ENCODE data around the gene DUSP28. TPM values are rescaled to one million over a fixed set of nuclear protein-coding genes. Genes with fewer than 3 reads are reported as not detected.

The DUSP28 gene
- total RNA-seq, 4 donors from 2014 or later: 5.5 to 8.1 (median 7.4) TPM

- no peak overlapping the region for H3K4me3 ChIP-seq (ENCODE audit: low read depth, poor library complexity, severe bottlenecking)
- 89 to 93% methylated on average over 7 to 8 of the region's 8 CpGs for WGBS, 2 donors
- intact Hi-C loops (cut with DNase I; ENCODE audit: low total_unique reads): no loop called here
- peak; percentile 4 to 49 for DNase-seq (ENCODE audit: low spot score in 2 of 2)
- TF ChIP-seq CTCF (IDR thresholded peaks at IDR 0.05): no peak
- TF ChIP-seq POLR2A (IDR thresholded peaks at IDR 0.05): no peak
These were observed 35.0 kb upstream of the DUSP28 start for GRCh38 chr2:240524963-240525718.

GRCh38 chr2:240525802-240526201, 34.4 kb upstream of the DUSP28 start:
- 93 to 98% methylated on average over 6 of the region's 6 CpGs for WGBS, 2 donors
- peak; percentile 7 to 70 for DNase-seq (ENCODE audit: low spot score in 2 of 2)

GRCh38 chr2:240526521-240526920, 33.6 kb upstream of the DUSP28 start:
- TF ChIP-seq POLR2A (IDR thresholded peaks at IDR 0.05) (no peak), CTCF (IDR thresholded peaks at IDR 0.05) (no peak)
- peak; percentile 3 to 52 for DNase-seq (ENCODE audit: low spot score in 2 of 2)
- intact Hi-C loops (cut with DNase I; ENCODE audit: low total_unique reads): no loop called here
- WGBS, 2 donors: 91 to 97% methylated on average over 3 to 4 of the region's 4 CpGs
- no peak overlapping the region for H3K4me3 ChIP-seq (ENCODE audit: low read depth, poor library complexity, severe bottlenecking)

More at GRCh38 chr2:240525802-240526201, 34.4 kb upstream of the DUSP28 start:
- intact Hi-C loops (cut with DNase I; ENCODE audit: low total_unique reads): no loop called here
- TF ChIP-seq CTCF (IDR thresholded peaks at IDR 0.05) (no peak), POLR2A (IDR thresholded peaks at IDR 0.05) (no peak)
- no peak overlapping the region for H3K4me3 ChIP-seq (ENCODE audit: low read depth, poor library complexity, severe bottlenecking)

GRCh38 chr2:240527153-240527750, 32.9 kb upstream of the DUSP28 start:
- intact Hi-C loops (cut with DNase I; ENCODE audit: low total_unique reads): no loop called here
- TF ChIP-seq POLR2A (IDR thresholded peaks at IDR 0.05) (no peak), CTCF (IDR thresholded peaks at IDR 0.05) (no peak)
- H3K4me3 ChIP-seq (ENCODE audit: low read depth, poor library complexity, severe bottlenecking): no peak overlapping the region
- WGBS, 2 donors: 65 to 82% methylated on average over 3 of the region's 3 CpGs
- DNase-seq (ENCODE audit: low spot score in 2 of 2): peak in 1 of 2 donors; percentile 8

- TF ChIP-seq POLR2A (IDR thresholded peaks at IDR 0.05) (no peak), CTCF (IDR thresholded peaks at IDR 0.05) (no peak)
- H3K4me3 ChIP-seq (ENCODE audit: low read depth, poor library complexity, severe bottlenecking): no peak overlapping the region
- peak in 1 of 2 donors; percentile 36 for DNase-seq (ENCODE audit: low spot score in 2 of 2)
- 94% methylated on average over 13 of the region's 13 CpGs for WGBS, 2 donors
- intact Hi-C loops (cut with DNase I; ENCODE audit: low total_unique reads): no loop called here
These were observed 31.6 kb upstream of the DUSP28 start for GRCh38 chr2:240528406-240529040.
